HepG2 (cell line): ENCODE results near the gene FAM167B. TPM values are rescaled to one million over a fixed set of nuclear protein-coding genes. Genes with fewer than 3 reads are reported as not detected.

Experiments used
- AHR ChIP-seq: IDR thresholded peaks from 2 replicates; pipeline ENCODE4 v1.6.1; 2018; ENCODE audit warnings: missing genetic modification reagents, missing compliant biosample characterization
- GABPB1 ChIP-seq: IDR thresholded peaks from 2 replicates; pipeline ENCODE4 v1.6.1; 2016; ENCODE audit warnings: mild to moderate bottlenecking, missing genetic modification reagents, moderate library complexity, missing compliant biosample characterization
- HMGXB4 ChIP-seq, 2 experiments: sonication (generic) in 1 of 2; formaldehyde crosslinking in 1 of 2; IDR thresholded peaks; 2 replicates each; pipeline versions ENCODE4 v1.4.0 to v1.6.1; 2018 to 2020; ENCODE audit warnings: missing genetic modification reagents in 2 of 2, borderline replicate concordance in 1 of 2, low read depth in 1 of 2, mild to moderate bottlenecking in 1 of 2, missing biosample characterization in 1 of 2
- PAXIP1 ChIP-seq: sonication (generic); formaldehyde crosslinking; conservative IDR thresholded peaks from 2 replicates; pipeline ENCODE4 v1.4.0; 2020; ENCODE audit warnings: mild to moderate bottlenecking, missing genetic modification reagents, moderate library complexity
- PHF8 ChIP-seq: sonication (generic); formaldehyde crosslinking; IDR thresholded peaks from 2 replicates; pipeline ENCODE4 v1.5.0; 2020; ENCODE audit warnings: missing genetic modification reagents
- REPIN1 ChIP-seq: sonication (generic); formaldehyde crosslinking; IDR thresholded peaks from 2 replicates; pipeline ENCODE4 v1.8.0; 2022; ENCODE audit warnings: missing genetic modification reagents, low read depth, mild to moderate bottlenecking, borderline replicate concordance
- SALL1 ChIP-seq: sonication (generic); formaldehyde crosslinking; IDR thresholded peaks from 2 replicates; pipeline ENCODE4 v1.8.0; 2022; ENCODE audit warnings: mild to moderate bottlenecking, missing genetic modification reagents
- SALL2 ChIP-seq: sonication (generic); formaldehyde crosslinking; IDR thresholded peaks from 2 replicates; pipeline ENCODE4 v1.8.1; 2023; ENCODE audit warnings: mild to moderate bottlenecking, missing genetic modification reagents, inconsistent platforms
- SMARCE1 ChIP-seq: fragments of 450-650 bp; IDR thresholded peaks from 2 replicates; pipeline ENCODE4 v1.6.1; 2017; ENCODE audit warnings: borderline replicate concordance
- SP1 ChIP-seq, 2 experiments: fragments of 450-650 bp in 1 of 2; sonication (generic) in 1 of 2; formaldehyde crosslinking in 1 of 2; IDR thresholded peaks; 2 replicates each; pipeline versions ENCODE4 v1.4.0 to v1.6.1; 2016 to 2020; ENCODE audit warnings: missing genetic modification reagents in 1 of 2
- ZFP41 ChIP-seq: sonication (generic); formaldehyde crosslinking; IDR thresholded peaks from 2 replicates; pipeline ENCODE4 v1.4.0; 2020; ENCODE audit warnings: mild to moderate bottlenecking, missing genetic modification reagents, borderline replicate concordance
- ZFP91 ChIP-seq: sonication (generic); formaldehyde crosslinking; IDR thresholded peaks from 2 replicates; pipeline ENCODE4 v1.9.0; 2022; ENCODE audit warnings: missing genetic modification reagents, mild to moderate bottlenecking, borderline replicate concordance
- ZGPAT ChIP-seq: IDR thresholded peaks from 2 replicates; pipeline ENCODE4 v1.6.1; 2016; ENCODE audit warnings: mild to moderate bottlenecking
- ZNF282 ChIP-seq: fragments of 450-650 bp; IDR thresholded peaks from 2 replicates; pipeline ENCODE4 v1.6.1; 2018; ENCODE audit not compliant: partially characterized antibody
- ZNF710 ChIP-seq: sonication (generic); formaldehyde crosslinking; IDR thresholded peaks from 2 replicates; pipeline ENCODE4 v1.5.0; 2020; ENCODE audit warnings: mild to moderate bottlenecking, missing genetic modification reagents, borderline replicate concordance
- ZNF891 ChIP-seq: sonication (generic); formaldehyde crosslinking; IDR thresholded peaks from 2 replicates; pipeline ENCODE4 v1.5.0; 2020; ENCODE audit warnings: mild to moderate bottlenecking, missing genetic modification reagents
- polyA plus RNA-seq, 8 experiments: library from polyadenylated mRNA; depleted of rRNA in 3 of 8; stranded (reverse) in 7 of 8; unstranded in 1 of 8; fragments of >200 nt; fragmentation: Illumina TruSeq in 4 of 8; extraction: Trizol in 4 of 8; gene quantifications; 2 replicates each; pipeline versions ENCODE4 v1.2.1 to v1.2.3, GENCODE V29; 2011 to 2016; ENCODE audit warnings: low read depth in 4 of 8, missing spikeins in 1 of 8, mixed read lengths in 1 of 8; ENCODE audit not compliant: insufficient read depth in 1 of 8
- total RNA-seq, 5 experiments: library from RNA; depleted of rRNA; stranded (reverse); fragments of >200 nt; fragmentation: Illumina TruSeq; extraction: Trizol; gene quantifications; 2 replicates each; pipeline ENCODE4 v1.2.3, GENCODE V29; 2016; ENCODE audit warnings: low read depth in 1 of 5

The FAM167B gene
- total and polyA plus RNA-seq, 2 of the 13 experiments (the other 11 are each of a cell fraction or from before 2014, with no cell fraction given), result 0.15 to 0.70 TPM

GRCh38 chr1:32200226-32201010, 46.6 kb upstream of the FAM167B start, which contains the start of gene CCDC28B (continued):
- TF ChIP-seq HMGXB4 (CRISPR knock-in tag; IDR thresholded peaks at IDR 0.05; ENCODE audit: borderline replicate concordance in 1 of 2, low read depth in 1 of 2) (peak in 1 of 2 experiments; percentile 42; a peak in 1 of 4 replicates), ZNF891 (CRISPR knock-in tag) (0 out of 2 replicates have a peak, but pooled peaks have one; percentile 39), REPIN1 (CRISPR knock-in tag) (0 out of 2 replicates have a peak, but pooled peaks have one; percentile 29), ZFP91 (CRISPR knock-in tag) (peak; percentile 99), ZNF282 (no peak), ZGPAT (CRISPR knock-in tag) (peak; percentile 28; the same call in 1 of the 2 replicates), ZFP41 (CRISPR knock-in tag) (no peak), AHR (CRISPR knock-in tag) (no peak), SALL1 (CRISPR knock-in tag) (peak; percentile 32; the same call in 1 of the 2 replicates), ZNF710 (CRISPR knock-in tag) (0 out of 2 replicates have a peak, but pooled peaks have one; percentile 26), GABPB1 (peak; percentile 18; the same call in 1 of the 2 replicates), SP1 (IDR thresholded peaks at IDR 0.05) (no peak), SP1 (CRISPR knock-in tag; IDR thresholded peaks at IDR 0.05) (no peak; the same call in 1 of the 2 replicates), PHF8 (CRISPR knock-in tag) (0 out of 2 replicates have a peak, but pooled peaks have one; percentile 25), SMARCE1 (no peak), SALL2 (peak; percentile 25; the same call in 1 of the 2 replicates), PAXIP1 (CRISPR knock-in tag) (no peak; the same call in 1 of the 2 replicates)
